SK-N-SH (cell line): Measurements from ENCODE around the gene TSSK6.

Experiments
- CHD2 ChIP-seq: fragments of 150-350 bp; IDR thresholded peaks from 2 replicates; pipeline ENCODE4 v1.6.1; 2018; ENCODE audit warnings: low read length; ENCODE audit not compliant: partially characterized antibody
- CTCF ChIP-seq: fragments of 200-600 bp; sonication (generic); IDR thresholded peaks from 2 replicates; pipeline ENCODE4 v1.6.1; 2017; ENCODE audit warnings: antibody characterized with exemption, mild to moderate bottlenecking, moderate library complexity
- EP300 ChIP-seq, 2 experiments: IDR thresholded peaks; 2 replicates each; pipeline versions ENCODE4 v1.4.0 to v1.6.1; 2012; ENCODE audit warnings: borderline replicate concordance in 1 of 2, low read depth in 1 of 2, low read length in 1 of 2
- FOXJ3 ChIP-seq: sonication (generic); formaldehyde crosslinking; IDR thresholded peaks from 2 replicates; pipeline ENCODE4 v1.5.1; 2020; ENCODE audit warnings: mild to moderate bottlenecking, missing genetic modification reagents
- NRF1 ChIP-seq: IDR thresholded peaks from 2 replicates; pipeline ENCODE4 v1.6.1; 2012; ENCODE audit warnings: low read depth, mild to moderate bottlenecking, low read length
- POLR2AphosphoS5 ChIP-seq: IDR thresholded peaks from 2 replicates; pipeline ENCODE4 v1.6.1; 2012; ENCODE audit warnings: low read depth, low read length
- TEAD4 ChIP-seq: IDR thresholded peaks from 2 replicates; pipeline ENCODE4 v1.4.0; 2012; ENCODE audit warnings: mild to moderate bottlenecking, borderline replicate concordance; ENCODE audit not compliant: insufficient read depth

- TF ChIP-seq FOXJ3 (CRISPR knock-in tag) (no peak), CTCF (no peak), NRF1 (no peak), EP300 (IDR thresholded peaks at IDR 0.05; ENCODE audit: borderline replicate concordance in 1 of 2, low read depth in 1 of 2, low read length in 1 of 2) (no peak), CHD2 (no peak), TEAD4 (no peak), POLR2AphosphoS5 (no peak)
Observed at GRCh38 chr19:19514881-19515641, at the start of gene TSSK6.
